ENCODE results near the gene SERPINI1.

- TF ChIP-seq EZH2 (IDR thresholded peaks at IDR 0.05; ENCODE audit: borderline replicate concordance, low read depth, low read length) (no peak), CHAMP1 (IDR thresholded peaks at IDR 0.05) (no peak), ZZZ3 (IDR thresholded peaks at IDR 0.05) (no peak), ETV5 (CRISPR knock-in tag; IDR thresholded peaks at IDR 0.05; ENCODE audit: low read depth) (no peak), ETV6 (IDR thresholded peaks at IDR 0.05; ENCODE audit: borderline replicate concordance in 1 of 2, low read depth in 2 of 2, low read length in 1 of 2) (no peak), ETV6 (CRISPR knock-in tag; IDR thresholded peaks at IDR 0.05; ENCODE audit: borderline replicate concordance) (no peak)
- TF ChIP-seq, protein P1, sequence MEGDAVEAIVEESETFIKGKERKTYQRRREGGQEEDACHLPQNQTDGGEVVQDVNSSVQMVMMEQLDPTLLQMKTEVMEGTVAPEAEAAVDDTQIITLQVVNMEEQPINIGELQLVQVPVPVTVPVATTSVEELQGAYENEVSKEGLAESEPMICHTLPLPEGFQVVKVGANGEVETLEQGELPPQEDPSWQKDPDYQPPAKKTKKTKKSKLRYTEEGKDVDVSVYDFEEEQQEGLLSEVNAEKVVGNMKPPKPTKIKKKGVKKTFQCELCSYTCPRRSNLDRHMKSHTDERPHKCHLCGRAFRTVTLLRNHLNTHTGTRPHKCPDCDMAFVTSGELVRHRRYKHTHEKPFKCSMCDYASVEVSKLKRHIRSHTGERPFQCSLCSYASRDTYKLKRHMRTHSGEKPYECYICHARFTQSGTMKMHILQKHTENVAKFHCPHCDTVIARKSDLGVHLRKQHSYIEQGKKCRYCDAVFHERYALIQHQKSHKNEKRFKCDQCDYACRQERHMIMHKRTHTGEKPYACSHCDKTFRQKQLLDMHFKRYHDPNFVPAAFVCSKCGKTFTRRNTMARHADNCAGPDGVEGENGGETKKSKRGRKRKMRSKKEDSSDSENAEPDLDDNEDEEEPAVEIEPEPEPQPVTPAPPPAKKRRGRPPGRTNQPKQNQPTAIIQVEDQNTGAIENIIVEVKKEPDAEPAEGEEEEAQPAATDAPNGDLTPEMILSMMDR (IDR thresholded peaks at IDR 0.05 in 2 of 3, conservative IDR thresholded peaks at IDR 0.05 in 1 of 3; ENCODE audit: insufficient read depth in 2 of 3, low read depth in 1 of 3, low read length in 3 of 3): no peak
Observed at GRCh38 chr3:167867981-167868380, 132.5 kb downstream of the SERPINI1 start.

All from K562 (cell line).